ENCODE measurements around the gene PITPNB. TPM values are rescaled to one million over a fixed set of nuclear protein-coding genes. Genes with fewer than 3 reads are reported as not detected.

PITPNB gene
- total RNA-seq (2014; rRNA removed; shearing (Covaris generic)): 10.0 and 13.4 TPM in 2 replicates

DNA sequence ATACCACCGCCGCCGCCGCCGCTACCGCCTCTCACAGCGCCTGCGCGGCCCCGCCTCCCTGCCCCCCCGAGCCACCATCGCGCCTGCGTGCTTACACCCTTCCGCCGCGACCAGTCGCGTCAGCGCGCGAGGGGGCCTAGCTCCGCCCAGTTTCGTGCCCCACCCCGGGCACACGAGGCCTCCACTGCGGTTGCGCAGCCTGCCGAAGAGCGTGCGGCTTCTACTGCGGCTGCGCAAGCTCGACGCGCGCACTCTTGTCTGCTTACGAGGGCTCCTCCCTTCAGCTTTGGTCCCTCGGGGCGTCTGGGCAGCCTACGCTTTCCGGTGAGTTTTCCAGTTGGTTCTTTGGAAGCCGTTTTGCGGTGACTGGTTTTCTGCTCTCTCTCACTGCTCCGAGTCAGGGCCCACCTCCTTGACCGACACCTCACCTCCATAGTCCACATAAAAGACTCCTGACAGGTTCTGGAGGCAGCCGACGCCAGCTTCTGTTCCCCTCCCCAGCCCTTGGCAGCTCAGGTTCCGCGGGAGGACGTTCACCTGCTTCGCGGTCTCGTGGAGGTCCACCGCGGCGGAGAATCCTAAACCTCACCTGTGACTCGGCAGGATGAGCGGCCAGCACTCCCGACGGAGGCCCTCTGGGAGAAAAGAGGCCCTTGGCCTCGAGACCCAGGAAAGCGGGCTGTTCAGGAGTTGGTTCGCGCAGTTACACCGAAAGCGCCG is at the start of gene PITPNB:
TSS of gene PITPNB (minus strand) at position 35 of the 720 bp plus-strand sequence. CDS start 65 bp downstream, outside the sequence.
- peak; percentile 86 for DNase-seq (ENCODE audit: low spot score)

DNA sequence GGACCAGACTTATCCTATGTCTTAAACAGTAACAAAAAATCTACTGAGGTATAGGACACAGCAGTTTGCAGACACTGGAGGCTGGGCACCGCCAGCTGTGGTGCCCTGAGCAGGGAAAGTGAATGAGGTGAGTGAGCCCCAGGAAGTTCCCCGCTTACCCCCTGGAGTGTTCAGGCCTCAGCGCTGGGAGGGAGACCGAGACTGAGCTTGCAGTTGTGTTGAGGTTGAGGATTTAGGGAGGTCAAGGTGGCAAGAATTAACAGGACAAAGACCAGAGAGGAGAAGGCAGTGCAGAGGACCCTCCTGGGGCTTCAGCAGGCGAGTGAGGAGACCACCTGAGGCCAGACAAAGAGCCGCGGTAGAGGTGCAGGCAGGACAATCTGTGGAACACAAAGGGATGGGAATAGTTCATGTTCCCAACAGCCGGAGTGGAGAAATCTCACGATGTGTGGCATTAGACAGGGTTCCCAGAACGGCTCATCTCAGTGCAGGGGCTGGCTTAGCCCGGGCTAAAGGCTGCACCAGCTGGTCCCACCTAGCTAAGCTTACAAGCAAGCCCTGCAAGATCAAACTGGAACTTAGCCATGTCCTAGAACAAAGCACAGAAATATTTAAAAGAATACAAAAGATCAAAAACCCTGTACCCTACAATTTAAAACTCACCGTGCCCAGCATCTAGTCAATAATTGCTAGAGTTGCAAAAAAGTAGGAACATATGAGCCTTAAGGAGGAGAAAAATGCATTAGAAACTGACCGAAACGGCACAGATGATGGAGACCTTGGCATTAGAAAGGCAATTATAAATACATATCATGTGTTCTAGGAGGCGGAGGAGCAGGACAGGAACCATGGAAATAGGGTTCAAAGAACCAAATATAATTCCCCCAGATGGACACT is 47.4 kb upstream of the PITPNB start:
- no peak for DNase-seq (ENCODE audit: low spot score)

DNA sequence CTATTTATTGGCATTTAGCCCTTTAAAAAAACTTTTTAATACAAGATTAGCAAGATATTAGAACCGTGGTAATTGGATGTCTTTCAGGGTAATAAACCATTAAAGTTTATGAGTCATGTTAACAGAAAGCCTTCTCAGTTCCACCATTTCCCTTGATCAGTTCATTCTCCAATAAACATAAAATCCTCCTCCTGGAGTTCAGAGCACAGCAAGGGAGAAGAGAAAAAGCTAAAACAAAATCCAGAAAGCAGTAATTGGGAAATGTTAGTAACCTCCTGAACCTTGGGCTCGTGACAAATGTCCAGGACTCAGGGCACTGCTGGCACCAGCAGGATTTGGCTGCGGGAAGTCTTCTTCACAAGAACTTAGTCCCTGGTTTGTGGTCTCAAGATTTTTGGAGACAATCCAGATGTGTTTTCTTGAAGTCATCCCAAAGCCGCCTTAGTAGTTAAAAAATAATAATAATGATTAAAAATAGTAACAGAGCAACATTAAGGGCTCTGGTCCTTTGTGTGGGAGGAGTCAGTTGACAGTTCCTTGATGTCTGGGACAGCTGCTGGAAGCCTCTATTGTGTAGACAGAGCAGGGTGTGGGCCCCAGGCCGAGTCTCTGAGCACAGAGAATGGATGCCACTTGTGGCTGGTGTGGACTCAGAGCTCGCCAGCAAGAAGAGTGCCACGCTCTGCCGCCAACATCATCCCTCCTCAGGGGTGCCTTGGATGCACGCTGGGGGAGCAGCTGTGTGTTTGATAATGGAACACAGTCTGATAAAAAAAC is 43.4 kb upstream of the PITPNB start:
- no peak for DNase-seq (ENCODE audit: low spot score)

DNA sequence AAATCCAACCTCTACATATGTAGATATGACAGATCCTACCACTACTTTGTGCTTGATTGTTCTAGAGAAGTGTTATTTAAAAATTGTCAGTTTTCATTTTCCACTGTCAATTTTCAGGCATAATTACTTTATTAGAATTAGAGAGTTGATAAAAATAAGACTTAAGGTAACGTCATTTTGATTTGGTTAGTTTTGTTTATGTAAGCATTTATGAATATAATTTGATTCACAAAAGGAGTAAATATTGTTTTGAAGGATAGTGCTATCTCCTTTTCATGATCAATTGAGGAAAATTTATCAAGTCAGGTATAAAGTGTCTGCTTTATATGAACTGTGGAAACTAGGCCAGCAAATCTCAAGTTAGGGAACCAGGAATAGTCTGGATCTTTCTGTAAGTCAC is 42.6 kb upstream of the PITPNB start:
- DNase-seq (ENCODE audit: low spot score): no peak

DNA sequence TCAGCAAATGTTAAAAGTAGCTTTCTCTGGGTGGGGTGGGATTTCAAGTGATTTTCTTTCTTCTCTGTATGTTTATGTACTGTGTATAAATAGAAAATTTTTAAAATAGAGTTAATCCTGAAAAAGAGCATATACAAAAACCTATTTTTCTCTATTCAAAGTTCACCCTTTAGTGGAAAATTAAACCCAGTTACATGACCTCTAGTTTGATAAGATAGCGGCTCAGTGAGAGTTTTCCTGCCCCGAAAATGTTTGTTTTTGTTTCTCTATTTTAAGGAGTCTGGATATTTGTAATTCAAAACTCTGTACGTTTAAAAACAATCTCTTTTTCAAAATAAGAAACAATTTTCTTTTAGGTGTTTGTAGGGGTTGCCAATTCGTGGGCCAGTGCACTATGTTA is 42.1 kb upstream of the PITPNB start:
- DNase-seq (ENCODE audit: low spot score): no peak

DNA sequence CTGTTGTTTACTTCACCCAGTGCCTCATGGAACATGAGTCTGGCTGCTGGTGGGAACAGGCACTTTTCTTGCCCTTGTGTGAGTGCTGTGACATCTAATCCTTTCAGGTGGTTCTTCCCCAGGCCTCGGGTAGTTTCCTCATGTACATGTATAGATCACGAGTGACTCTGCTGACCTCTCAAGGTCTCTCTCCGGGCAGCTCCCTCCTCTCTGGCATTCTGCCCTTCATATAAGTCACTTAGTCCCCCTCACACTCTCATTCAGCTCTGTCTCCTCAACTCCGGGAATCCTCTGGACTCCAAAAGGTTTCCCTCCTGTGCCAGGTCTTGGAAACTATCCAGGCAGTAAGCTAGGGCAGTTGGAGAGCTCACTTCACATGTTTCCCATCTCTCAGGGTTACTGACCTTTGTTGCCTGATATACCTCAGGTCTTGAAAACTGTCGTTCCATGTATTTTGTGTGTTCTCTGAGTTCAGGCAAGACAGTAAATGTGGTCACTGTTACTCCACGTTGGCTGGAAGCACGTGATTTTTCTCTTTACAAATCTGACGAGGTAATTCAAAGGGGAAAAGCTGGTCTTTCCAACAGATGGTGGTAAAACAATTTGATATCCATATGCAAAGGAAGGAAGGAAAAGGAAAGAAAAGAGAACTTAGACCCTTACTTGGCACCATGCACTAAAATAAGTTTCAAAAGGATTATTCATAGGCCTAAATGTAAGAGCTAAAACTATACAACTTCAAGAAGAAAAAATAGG is 40.5 kb upstream of the PITPNB start:
- no peak for DNase-seq (ENCODE audit: low spot score)

DNA sequence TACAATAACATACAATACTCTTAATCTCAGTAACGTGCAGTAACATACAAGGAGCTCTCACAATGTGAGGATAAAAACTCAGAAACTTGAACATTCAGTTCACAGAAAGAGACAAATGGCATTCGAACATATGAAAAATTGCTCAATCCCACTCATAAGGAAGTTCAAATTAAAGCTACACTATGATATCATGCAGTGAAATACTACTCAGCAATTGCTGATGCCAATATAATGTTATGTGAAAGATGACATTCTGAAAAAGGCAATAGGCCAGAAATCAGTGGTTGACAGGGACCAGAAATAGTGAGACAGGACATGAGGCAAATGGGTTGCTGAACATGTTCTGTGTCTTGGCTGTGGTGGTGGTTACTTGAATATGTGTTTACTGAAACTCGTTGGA is 33.7 kb upstream of the PITPNB start:
- DNase-seq (ENCODE audit: low spot score): no peak

DNA sequence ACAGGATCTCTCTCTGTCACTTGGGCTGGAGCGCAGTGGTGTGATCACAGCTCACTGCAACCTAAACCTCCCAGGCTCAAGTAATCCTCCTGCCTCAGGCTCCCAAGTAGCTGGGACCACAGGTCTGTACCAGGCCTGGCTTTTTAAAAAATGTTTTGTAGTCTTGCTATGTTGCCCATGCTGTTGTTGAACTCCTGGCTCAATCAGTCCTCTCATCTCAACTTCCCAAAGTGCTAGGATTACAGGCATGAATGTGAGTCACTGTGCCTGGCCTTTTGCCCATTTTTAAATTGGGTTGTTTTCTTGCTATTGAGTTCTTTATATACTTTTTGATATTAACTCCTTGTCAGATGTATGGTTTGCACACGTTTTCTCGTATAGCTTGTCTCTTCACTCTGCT is 33.0 kb upstream of the PITPNB start:
- peak; percentile 21 for DNase-seq (ENCODE audit: low spot score)

DNA sequence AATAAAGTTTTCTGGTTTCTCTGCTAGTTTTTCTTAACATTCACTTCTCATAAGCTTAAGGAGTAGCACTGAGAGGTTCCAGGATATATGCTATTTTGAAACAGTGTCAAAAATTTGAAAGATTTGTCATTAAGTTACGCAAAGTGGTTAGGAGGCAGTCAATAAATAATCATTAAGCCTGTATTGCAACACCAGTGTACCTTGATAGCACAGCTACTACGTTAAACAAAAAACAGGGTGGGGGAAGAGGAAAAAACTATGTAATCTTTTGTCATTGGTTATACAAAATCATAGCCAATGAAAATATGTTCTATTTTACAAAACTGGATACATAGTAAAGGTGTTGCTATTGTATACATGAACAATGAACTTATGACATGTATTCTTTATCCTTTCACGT is 30.4 kb upstream of the PITPNB start:
- DNase-seq (ENCODE audit: low spot score): no peak

DNA sequence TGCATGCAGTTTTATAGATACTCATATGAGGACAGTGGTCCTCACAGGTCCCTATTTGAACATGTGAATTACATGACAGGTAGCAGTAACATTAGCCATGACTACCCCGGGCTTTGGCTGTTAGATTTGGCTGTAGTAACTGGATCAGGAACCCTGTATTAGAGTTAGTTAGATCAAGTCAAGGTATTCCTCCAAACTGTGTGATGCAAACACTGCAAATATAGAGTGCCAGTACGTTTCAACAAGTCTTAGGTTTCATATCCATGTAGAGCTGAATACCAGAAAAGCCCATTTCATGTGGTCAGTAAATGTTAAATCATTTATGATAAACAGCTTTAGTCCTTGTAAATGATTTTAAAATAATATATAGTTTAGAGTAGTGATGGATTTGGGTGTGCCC is 29.5 kb upstream of the PITPNB start:
- no peak for DNase-seq (ENCODE audit: low spot score)

DNA sequence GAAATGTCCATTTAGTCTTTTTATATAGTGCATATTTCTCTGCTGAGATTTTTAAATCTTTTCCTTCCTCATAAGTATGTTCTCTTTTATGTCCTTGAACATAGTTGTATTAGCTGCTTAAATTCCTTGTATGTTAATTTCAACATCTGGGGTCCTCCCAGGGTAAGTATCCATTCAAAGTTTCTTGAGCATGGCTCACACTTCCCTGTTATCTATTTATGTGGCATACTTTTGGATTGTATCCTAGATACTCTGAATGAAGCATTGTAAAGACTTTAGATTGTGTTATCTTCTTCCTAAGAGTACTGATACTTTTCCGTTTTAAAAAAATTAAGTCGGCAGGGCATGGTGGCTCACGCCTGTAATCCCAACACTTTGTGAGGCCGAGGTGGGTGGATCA is 28.4 kb upstream of the PITPNB start:
- no peak for DNase-seq (ENCODE audit: low spot score)

DNA sequence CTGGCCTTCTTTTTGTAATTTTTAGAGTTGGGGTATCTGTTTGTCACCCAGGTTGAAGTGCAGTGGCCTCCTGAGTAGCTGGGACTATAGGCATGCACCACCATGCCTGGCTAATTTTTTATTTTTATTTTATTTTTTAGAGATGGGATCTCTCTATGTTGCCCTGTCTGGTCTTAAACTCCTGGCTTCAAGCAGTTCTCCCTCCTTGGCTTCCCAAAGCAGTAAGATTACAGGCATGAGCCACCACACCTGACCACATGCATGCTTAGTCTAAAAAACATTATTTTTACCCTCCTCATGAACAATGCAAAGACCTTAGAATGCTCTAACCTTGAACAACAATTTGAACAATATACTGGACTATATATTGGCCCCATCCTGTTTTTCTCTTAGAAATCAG is 22.1 kb upstream of the PITPNB start:
- DNase-seq (ENCODE audit: low spot score): no peak

DNA sequence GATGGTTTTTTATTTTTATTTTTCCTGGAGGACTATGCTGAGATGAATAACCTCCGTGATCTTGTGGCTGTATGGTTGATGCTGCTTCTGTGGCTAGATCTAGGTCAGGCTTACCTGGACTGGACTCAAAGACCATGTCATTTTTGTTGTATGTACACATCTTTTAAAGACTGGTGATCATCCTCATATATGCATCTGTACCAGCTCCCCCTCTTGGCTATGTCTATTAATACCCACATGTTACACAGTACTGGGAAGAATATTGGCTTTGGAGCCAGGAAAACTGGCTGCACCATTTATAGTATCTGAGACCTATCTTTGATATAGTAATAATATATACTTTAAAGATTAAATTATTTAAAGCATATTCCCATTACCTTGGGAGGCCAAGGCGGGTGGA is 18.4 kb upstream of the PITPNB start:
- DNase-seq (ENCODE audit: low spot score): no peak

DNA sequence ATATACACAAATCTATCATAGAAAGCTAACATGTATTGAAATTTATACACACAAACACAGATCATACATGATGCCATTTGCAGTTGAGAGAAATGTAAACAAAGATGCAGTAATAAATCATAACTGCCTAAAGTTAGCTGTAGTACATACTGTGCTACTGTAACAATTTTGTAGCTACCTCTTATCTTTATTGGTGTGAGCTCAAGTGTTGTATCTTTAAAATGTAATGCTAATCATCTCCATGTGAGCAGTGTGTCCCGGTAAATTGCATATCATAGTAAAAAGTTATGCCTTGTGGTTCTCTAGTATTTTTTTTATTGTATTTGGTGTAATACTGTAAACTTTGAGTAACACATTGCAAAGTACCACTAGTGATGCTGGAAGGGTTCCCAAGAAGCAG is 16.8 kb upstream of the PITPNB start:
- no peak for DNase-seq (ENCODE audit: low spot score)

DNA sequence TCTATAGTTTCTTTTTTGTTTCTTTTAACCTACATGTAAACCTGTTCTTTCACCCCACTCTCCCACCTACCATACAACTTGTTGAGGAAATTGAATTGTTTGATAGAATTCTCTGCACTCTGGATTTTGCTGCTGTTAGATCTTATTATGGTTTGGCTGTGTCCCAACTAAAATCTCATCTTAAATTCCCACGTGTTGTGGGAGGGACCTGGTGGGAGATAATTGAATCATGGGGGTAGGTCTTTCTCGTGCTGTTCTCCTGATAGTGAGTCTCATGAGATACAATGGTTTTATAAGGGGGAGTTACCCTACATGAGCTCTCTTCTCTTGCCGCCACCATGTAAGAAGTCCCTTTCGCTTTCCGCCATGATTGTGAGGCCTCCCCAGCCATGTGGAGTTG is 15.0 kb upstream of the PITPNB start:
- DNase-seq (ENCODE audit: low spot score): no peak

DNA sequence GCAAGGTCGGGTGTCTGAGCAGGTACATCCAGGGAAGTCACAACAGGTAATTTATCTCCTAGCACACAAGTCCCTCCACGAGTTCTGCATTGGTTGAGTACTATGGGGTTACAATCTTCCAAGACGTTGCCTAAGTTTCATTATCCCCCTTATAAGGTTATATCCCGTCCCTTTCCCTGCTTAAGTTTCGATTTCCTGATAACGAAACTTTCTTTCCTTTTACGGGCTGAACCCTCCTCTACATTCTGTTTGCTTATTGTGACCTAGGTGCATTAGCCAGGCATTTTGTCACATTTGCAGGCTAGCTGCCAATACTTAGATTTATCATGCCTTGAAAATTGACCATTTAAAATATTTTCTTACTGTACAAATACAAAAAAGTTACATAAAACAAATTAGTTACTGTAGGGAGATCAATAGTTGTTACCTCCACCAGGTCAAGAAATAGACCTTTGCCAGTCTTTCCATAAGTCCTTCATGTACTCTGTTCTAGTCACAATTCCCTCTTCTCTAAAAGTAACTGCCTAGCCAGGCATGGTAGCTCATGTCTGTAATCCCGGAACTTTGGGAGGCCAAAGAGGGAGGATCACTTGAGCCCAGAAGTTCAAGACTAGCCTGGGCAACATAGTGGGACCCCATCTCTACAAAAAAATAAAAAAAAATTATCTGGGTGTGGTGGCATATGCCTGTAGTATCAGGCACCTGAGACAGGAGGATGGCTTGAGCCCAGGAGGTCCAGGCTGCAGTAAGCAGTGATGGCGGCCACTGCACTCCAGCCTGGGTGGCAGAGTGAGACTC is 14.3 kb upstream of the PITPNB start:
- no peak for DNase-seq (ENCODE audit: low spot score)

DNA sequence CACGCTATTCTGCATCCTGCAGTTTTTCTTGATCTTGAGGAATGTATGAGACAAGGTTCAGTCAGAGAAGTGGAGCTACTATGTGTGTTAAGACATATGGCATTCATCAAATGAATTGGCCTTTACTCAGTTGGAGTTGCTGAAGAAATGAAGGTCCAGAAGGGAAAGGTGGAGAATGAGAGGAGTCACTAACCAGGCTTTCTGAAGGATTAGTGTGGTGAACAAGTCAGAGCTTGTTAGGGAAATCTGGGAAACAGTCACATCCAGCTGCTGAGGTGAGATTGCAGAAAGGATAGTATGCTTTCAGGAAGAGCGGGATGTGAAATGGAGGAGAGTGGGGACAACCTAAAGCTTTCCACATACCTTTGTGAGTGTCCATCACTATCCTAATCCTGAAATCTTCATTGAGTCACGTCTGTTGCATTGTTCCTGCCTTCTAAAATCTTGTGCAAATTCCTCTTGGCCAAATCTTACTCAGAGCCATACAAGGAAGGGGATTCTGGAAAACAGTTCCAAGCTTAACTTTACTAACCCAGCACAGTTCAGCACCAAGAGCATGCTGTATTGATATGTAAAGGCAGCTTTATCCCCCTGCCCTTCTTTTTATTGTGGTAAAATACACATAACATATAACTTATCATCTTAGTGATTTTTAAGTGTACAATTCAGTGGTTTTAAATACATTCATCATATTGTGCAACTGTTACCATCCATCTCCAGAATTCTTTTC is 11.4 kb upstream of the PITPNB start:
- no peak for DNase-seq (ENCODE audit: low spot score)

DNA sequence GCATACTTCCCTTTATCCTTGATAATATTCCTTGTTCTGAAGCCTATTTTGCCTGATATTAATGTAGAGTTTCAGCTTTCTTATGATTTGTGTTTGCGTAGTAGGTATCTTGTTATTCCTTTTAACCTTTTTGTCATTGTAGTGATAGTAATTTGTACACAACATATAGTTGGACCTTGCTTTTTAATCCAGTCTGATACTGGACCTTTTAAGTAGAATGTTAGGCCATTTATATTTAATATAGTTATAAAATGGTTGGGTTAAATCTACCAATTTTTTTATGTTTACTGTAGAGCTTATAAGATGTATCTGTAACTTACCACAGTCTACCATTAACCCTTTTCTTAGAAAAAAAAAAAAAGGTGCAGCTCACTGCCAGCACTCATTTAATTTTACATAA is 8.6 kb upstream of the PITPNB start:
- DNase-seq (ENCODE audit: low spot score): no peak

DNA sequence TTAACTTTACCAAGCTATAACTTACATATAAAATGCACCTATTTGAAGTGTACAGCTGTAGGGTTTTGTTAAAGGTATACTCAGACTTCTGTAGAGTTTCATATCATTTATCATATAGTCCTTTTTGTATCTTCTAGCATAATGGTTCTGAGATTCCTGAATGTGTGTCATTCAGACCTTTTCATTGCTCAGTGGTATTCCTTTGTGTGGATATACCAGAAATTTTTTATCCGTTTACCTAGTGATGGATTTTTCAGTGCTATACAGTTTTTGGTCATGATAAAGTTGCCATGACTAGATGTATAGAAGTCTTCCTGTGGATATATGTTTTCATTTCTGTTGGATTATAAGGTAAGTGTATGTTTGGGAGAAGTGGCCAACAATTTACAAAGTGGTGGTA is 6.3 kb upstream of the PITPNB start:
- no peak for DNase-seq (ENCODE audit: low spot score)

All from A172 (cell line).